BJ (cell line): ENCODE data around the gene TSPAN10. TPM values are rescaled to one million over a fixed set of nuclear protein-coding genes. Genes with fewer than 3 reads are reported as not detected.

Source experiments
- CTCF ChIA-PET: fragments of 350-600 bp; formaldehyde crosslinking; extraction: SDS; loops from one replicate; lab custom pipeline; 2021; ENCODE audit warnings: antibody characterized with exemption, inconsistent platforms; lab: Yijun Ruan, JAX
- POLR2A ChIA-PET: fragments of 300-600 bp; sonication (Branson Sonifier 250); formaldehyde crosslinking; extraction: SDS; loops from one replicate; lab custom pipeline; 2021; ENCODE audit warnings: antibody characterized with exemption; lab: Charles Lee
- DNase-seq: peaks from one replicate; pipeline ENCODE4 v3.0.0-alpha.2; 2011; ENCODE audit warnings: low read depth
- H3K27me3 ChIP-seq: 2 replicates; pipeline ENCODE4 v1.6.0; 2011; ENCODE audit warnings: low read length; ENCODE audit not compliant: control insufficient read depth, insufficient read depth
- H3K36me3 ChIP-seq: 2 replicates; pipeline ENCODE4 v1.5.1; 2011; ENCODE audit warnings: low read length; ENCODE audit not compliant: control insufficient read depth, insufficient read depth
- H3K4me3 ChIP-seq: 2 replicates; pipeline ENCODE4 v1.5.1; 2011; ENCODE audit warnings: low read depth, mild to moderate bottlenecking, control low read depth, low read length
- CTCF ChIP-seq: IDR thresholded peaks from 2 replicates; pipeline ENCODE4 v1.5.1; 2011; ENCODE audit warnings: low read depth, mild to moderate bottlenecking, control low read depth, inconsistent platforms, low read length, moderate library complexity; ENCODE audit not compliant: insufficient read depth
- polyA plus RNA-seq: library from polyadenylated mRNA; depleted of rRNA; stranded (reverse); fragments of >200 nt; gene quantifications from 2 replicates; pipeline ENCODE4 v1.2.3, GENCODE V29; 2011

TSPAN10 gene
- polyA plus RNA-seq, 1 experiment, result 3.0 TPM

DNA sequence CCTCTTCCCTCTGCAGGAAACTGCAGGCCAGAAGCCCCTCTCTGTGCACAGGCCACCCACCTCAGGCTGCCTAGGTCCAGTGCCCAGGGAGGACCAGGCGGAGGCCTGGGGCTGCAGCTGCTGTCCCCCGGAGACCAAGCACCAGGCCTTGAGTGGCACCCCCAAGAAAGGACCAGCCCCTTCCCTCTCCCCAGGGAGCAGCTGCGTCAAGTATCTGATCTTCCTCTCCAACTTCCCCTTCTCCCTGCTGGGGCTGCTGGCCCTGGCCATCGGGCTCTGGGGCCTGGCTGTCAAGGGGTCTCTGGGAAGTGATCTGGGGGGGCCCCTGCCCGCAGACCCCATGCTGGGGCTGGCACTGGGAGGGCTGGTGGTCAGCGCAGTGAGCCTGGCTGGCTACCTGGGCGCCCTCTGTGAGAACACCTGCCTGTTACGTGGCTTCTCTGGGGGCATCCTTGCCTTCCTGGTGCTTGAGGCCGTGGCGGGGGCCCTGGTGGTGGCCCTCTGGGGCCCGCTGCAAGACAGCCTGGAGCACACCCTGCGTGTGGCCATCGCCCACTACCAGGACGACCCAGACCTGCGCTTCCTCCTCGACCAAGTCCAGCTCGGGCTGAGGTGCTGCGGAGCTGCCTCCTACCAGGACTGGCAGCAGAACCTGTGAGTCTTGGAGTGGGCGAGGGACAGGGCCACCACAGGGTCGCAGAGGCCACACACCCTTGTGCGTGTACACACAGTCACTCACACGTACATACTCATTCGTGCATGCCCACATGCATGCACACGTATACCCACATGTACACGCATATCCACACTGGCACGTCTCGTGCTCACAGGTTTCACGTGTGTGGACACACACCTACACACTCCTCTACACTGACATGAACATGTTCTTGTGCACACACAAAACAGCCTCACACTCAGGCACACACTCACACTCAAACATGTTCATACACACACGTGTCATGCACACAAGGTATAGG is 8.3 kb downstream of the TSPAN10 start:
- Histone ChIP-seq H3K27me3 (peaks cover 9% of the 10 kb centered on the region), H3K36me3 (no peaks in the 10 kb centered on the region; the same call in none of the 2 replicates), H3K4me3 (no peak overlapping the region)
- no peak for TF ChIP-seq CTCF
- POLR2A ChIA-PET, result no interaction called here
- no peak for DNase-seq
- CTCF ChIA-PET, result no interaction called here

DNA sequence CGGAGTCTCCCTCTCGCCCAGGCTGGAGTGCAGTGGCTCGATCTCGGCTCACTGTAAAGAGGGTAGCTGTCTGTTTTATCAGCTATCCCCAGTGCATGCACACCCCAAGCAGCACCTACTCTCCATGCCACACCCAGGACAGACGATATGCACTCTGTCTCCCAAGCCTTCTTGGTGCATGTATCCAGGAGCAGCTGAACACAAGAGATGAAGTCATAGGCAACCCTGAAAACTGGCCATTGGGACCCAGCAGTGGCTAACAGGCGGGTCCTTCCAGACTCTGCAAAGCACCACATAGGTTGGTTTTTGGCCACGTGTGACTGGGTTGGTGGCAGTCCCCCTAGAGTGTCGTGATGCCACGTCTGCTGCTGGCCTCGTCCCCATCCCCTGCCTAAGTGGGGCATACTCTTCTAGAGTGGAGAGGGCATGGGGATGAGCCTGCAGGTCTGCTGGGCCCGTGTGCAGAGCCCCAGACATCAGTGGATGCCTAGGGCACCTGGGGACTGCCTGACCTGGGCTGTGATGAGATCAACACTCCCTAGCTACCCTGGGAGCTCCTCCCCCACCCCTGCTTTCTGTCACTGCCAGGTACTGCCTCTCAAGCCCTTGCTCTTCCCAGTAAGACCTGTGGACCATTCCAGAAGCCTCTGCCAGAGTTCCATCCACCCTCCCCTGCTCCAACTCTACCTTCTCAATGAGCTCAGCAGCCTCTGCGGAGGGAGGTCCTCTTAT is 10.0 kb downstream of the TSPAN10 start:
- no peak for TF ChIP-seq CTCF
- ChIA-PET POLR2A (no interaction called here), CTCF (interaction anchor here (0.6 to 1.1 kb wide), 3 partner anchors 21 to 390 kb away, joined by 3 read pairs; partner anchors contain the start of gene DCXR)
- Histone ChIP-seq H3K36me3 (no peaks in the 10 kb centered on the region; the same call in 1 of the 2 replicates), H3K27me3 (peaks cover 9% of the 10 kb centered on the region), H3K4me3 (no peak overlapping the region)
- DNase-seq, result no peak

DNA sequence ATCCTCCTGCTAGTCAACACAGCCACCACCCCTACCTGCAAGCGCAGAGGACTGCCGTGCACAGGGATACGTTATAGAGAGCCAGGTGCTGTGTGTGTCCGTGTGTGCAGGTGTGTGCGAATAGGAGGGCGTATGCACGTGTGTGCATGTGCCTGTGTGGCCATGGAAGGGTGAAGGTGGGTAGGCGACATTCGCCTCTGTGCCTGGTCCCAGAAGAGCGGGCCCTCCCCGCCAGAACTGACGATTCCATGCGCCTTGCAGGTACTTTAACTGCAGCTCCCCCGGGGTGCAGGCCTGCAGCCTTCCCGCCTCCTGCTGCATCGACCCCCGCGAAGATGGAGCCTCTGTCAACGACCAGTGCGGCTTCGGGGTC is 10.6 kb downstream of the TSPAN10 start:
- no peaks in the 10 kb centered on the region; the same call in 1 of the 2 replicates for H3K36me3 ChIP-seq
- no peak overlapping the region for H3K4me3 ChIP-seq
- POLR2A ChIA-PET, result no interaction called here
- DNase-seq, result no peak
- CTCF ChIA-PET, result interaction anchor here (1.1 kb wide), 1 partner anchor 22 kb away, joined by 3 read pairs; no protein-coding TSS in a partner anchor
- no peak for TF ChIP-seq CTCF
- H3K27me3 ChIP-seq, result peaks cover 9% of the 10 kb centered on the region

GRCh38 chr17:81648013-81648706 is 11.2 kb downstream of the TSPAN10 start:
- POLR2A ChIA-PET, result no interaction called here
- DNase-seq, result no peak
- CTCF ChIA-PET, result interaction anchor here (0.7 kb wide), 1 partner anchor 19 kb away, joined by 5 read pairs; no protein-coding TSS in a partner anchor
- Histone ChIP-seq H3K36me3 (no peaks in the 10 kb centered on the region; the same call in 1 of the 2 replicates), H3K27me3 (peaks cover 9% of the 10 kb centered on the region), H3K4me3 (no peak overlapping the region)
- TF ChIP-seq CTCF, result no peak
